HG02938 (cell line): ENCODE data around the gene MAOA.

Source experiments
- ATAC-seq: cut with Tn5 transposase; IDR thresholded peaks from one replicate; pipeline ENCODE4 v1.9.1; 2021; ENCODE audit warnings: mild to moderate bottlenecking, moderate library complexity; ENCODE audit not compliant: unreplicated experiment

Gene MAOA

GRCh38 chrX:43745938-43746721 lies 90.0 kb downstream of the MAOA start:
- no peak for ATAC-seq

GRCh38 chrX:43747476-43747875 lies 91.4 kb downstream of the MAOA start:
- no peak for ATAC-seq

- no peak for ATAC-seq
These were observed 94.2 kb downstream of the MAOA start for GRCh38 chrX:43750248-43750676.

GRCh38 chrX:43753637-43754036 lies 97.5 kb downstream of the MAOA start:
- no peak for ATAC-seq

- ATAC-seq, result no peak
These were observed 100.0 kb downstream of the MAOA start for GRCh38 chrX:43756076-43756475.

- ATAC-seq, result no peak
These were observed 101.9 kb downstream of the MAOA start for GRCh38 chrX:43758044-43758443.

GRCh38 chrX:43785930-43786591 lies 130.0 kb downstream of the MAOA start:
- ATAC-seq, result no peak
